ENCODE results near the gene TP53TG5.

Gene TP53TG5

DNA sequence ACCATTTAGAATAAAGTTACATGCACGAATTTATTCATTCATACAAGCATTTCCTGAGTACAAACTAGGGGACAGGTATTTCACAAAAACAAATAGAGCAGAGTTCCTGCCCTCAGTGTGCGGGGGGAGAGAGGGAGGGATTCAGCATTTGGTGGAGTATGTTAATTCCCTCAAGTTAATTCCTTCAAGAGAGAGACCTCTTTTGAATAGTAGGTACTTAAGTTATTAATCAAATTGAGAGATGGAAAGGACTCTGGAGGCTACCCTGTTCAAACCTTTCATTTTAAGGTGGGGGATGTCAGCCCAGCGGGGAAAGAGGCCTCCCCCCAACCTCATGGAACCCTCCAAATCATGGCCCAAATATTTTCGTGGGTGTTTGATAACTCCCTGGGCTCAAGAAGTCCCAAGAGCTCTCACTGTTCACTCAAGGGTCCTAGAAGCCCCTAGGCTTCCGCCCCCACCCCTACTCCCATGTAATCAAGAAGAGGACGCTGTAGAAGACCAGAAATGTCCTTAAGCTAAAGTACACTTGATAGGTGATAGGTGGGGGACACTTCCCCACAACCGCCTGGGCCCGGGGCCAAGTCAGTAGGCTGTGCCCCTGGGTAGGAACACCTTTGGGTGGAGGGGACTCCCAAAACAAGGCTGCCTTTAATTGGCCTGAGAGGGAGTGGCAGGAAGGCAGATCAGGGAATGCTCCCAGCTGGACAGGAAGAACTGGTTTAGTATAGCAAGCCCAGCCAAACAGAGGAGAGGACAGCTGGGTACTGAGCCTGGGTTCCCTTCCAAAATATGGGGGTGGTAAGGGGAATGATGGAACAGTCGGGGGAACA lies 32.8 kb downstream of the TP53TG5 start:
- peak; percentile 50 for DNase-seq (ENCODE audit: low spot score)

DNA sequence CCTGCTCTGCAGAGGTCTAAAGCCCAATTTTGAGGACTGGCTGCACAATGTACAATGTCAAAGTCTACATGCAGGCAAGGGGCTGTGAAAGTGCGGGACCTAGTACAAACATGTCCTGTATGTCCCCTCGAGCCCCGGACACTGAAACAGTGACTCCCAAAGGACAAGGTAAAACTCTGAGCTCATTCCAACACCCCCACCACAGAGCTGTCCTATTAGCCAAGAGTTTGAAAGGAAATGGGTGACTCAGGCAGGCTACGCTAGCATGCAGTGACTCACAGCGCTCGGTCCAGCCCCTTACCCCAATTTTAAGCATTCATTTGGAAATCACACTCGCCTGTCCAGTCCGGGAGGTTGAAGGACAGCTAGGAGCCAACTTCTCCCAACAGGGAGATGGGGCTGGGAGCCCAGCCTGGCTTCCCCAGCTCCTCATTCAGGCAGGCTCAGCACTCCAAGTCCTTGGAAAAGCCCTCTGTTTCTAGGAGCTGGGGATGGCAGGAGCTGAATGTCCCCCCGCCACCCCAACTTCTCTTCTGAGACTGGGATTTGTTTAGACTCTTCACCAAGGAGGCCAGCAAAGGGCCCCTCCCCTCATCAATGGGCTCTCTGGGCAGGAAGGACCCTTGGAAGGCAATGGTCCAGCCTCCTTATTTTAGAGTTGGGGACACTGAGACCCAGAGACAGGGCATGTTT lies 33.8 kb downstream of the TP53TG5 start:
- peak; percentile 92 for DNase-seq (ENCODE audit: low spot score)

DNA sequence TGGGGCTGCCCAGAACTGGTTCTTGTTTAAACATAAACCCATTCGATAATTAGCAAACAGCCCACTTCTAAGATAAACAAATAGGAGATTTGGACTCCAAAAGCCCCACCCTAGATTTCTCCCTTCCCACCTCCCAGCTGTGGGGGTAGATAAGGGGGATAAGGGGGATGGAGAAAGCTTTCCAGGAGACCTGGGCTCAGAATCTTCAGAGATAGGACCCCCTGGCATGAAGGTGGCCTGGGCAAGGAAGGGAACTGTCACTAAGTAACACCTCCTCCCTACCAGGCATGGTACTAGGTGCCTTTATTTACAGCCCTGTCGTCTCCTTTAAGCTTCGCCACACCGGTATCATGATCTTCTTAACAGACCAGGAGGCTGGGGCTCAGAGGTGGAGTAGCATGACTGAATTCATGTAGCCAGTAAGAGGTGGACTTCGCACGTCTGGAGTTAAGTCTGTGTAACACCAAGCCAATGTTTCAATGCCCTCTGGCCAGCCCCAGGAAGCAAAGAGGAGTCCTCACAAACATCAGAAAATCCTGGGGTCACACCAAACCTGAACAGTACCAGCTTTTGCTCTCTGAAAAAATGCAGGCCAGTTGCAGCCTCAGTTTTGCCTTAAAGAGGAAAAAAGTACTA lies 34.5 kb downstream of the TP53TG5 start:
- DNase-seq (ENCODE audit: low spot score), result no peak

DNA sequence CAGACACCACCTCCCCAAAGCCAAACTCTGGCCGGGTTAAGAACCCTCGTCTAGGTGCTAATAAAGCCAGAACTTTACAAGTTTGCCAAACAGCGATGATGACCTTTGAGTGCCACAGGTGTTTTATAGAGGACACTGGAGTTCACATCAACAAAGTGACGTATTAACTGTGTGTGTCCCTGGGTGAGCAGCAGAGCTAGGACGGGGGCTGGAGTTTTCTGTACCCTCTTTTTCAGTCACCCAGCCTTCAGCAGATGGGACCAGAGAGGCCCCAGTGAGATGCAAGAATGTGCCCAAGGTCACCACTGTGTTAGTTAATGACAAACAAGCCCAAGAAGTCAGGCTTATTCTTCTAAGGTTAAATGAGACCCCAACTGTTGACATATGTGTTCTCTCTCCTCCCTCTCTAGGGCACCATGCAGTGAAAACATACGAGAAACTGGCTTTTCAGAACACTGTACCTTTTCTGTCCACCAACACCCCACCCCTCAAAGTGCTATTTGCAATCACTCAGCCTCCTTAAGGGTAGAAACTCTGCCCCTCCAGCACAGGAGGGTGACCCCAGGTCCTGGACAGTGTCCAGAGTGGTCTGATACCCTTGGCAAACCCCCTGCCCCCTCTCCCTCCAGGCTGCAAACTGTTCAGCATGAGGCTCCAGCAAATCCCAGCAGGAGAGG lies 35.1 kb downstream of the TP53TG5 start:
- no peak for DNase-seq (ENCODE audit: low spot score)

DNA sequence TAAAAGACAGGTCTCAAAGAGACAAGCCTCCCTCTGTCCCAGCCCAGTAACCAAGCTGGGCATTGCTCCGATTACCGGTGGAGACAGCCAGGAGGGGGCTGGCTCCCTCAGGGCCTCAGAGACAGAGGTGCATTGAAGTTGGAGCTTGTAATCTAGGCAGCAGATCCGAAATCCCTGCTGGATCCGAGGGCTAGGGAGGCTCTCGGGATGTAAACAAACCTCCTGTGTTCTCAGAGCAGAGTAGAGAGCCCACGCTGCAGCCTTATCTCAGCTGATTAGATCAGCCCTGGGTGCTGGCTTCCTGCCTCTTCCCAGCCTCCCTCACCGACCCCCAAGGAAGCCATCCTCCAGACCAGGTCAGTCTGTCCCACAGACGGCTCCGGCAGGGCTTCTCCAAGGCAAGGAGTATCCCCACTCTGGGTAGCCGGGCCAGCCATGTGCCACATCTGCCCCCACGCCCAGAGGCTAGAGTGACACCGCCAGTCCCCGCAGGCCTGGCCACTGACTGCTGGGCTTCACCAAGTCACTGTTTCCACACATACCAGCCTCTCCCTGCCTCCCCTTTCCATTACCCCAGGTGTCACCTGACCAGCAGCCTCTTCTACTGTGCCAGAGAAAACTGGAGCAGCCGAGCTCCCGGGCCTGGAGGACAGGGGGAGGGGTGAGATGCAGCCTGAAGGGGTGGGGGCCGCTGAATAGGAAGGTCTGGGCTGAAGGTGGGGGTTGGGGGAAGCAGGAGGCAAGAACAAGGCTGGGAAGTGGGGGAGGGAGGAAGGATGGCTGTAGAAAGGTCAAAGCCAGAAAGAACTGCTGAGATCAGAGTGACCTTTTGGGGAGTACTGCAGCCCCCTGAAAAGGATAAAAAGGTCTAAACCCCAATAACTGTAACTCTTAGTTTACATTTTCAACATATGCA lies 35.9 kb downstream of the TP53TG5 start:
- DNase-seq (ENCODE audit: low spot score), result peak; percentile 64

DNA sequence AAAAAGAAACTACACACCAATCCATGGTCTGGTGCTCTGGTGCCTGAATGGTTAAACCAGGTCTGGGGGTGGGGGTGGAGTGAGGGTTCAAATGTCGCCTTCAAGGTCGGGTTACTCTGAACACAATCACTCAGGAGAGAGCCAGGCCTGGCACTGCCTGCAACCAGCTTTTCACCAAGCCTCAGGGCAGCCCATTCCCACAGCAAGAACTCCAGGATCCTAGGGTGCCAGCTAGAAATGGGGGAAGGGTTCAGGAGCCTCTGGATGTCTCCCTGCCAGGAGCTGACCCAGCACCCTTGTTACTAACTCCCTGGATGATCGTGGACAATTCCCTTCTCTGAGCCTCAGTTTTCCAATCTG lies 36.6 kb downstream of the TP53TG5 start:
- DNase-seq (ENCODE audit: low spot score), result no peak

DNA sequence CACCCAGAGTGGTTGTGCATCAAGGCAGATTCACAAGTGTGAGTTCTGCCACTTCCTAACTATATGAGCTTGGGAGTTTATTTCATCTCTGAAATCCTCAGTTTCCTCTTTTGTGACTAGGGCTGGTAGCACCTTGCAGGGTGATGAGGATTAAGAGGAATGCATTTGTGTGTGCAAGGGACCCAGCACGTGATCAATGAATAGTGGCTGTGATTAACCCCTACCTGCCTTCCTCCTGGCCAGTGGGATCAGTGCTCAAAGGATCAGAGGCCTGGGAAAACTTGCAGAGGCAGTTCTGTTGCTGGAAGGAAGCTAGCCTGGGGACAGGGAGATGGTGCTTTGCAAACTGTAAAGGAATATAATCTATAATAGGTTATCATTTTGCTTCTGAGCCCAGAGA lies 37.2 kb downstream of the TP53TG5 start:
- DNase-seq (ENCODE audit: low spot score), result no peak

DNA sequence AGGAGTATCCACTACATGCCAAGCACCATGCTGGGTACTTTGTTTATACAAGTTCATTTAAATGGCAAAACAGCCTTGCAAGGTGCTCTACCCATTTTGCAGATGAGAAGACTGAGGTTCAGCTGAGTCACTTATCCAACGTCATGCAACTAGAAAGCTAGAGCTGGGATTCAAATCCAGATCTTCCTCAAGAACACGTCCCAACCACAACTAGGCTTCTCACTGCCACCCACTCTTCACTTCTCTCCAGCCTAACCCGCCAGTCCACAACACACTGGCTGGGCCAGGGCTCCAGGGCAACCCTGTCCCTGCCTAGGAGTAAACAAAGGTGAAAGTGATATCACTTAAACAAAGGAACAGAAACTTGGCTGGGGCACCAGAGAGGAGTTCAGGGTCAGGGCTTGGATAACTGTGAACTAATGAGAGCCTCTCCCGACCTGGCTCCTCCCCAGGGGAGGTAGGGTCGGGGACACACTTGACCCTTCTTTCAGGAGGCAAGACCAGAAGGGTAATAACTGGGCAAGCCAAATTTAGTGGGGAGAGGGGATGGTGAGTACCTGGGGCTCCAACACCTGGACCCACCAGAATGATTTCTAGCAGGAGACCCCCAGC lies 37.8 kb downstream of the TP53TG5 start:
- no peak for DNase-seq (ENCODE audit: low spot score)

DNA sequence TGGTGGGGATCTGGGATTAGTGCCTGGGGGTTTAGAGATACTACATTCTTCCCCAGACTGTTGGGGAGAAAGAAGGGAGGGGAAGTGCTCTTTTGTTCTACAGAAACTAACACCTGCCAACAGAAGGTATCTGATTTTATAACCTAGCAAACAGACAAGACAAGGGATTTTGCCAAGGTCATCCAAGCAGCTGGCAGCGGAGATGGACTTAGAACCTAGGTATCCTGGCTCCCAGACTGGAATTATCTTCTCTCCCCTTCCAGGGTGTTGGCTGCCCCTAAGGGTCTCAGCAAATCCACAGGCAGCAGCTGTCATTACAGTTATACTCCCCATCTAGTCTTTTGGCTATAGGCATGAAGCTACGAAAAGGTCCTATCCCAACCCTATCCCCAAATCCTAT lies 38.3 kb downstream of the TP53TG5 start:
- no peak for DNase-seq (ENCODE audit: low spot score)

DNA sequence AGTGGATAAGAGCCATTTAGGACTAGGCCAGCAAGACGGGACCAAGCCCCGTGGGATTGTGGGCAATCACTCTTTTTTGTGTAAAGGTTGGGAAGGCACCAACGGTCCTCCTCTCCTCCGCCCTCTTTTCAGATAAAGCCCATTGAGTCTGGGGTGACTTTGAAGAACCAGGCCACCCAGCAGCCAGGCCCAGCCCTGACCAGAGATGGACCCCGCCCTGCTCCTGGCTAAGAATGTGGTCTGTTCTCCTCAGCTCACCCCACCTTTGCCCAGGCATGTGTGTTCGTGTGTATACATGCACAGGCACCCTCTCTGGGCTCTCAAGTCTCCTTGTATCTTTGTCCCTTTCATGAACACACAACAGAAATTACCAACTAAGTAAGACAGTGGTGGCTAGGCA lies 39.0 kb downstream of the TP53TG5 start:
- no peak for DNase-seq (ENCODE audit: low spot score)

DNA sequence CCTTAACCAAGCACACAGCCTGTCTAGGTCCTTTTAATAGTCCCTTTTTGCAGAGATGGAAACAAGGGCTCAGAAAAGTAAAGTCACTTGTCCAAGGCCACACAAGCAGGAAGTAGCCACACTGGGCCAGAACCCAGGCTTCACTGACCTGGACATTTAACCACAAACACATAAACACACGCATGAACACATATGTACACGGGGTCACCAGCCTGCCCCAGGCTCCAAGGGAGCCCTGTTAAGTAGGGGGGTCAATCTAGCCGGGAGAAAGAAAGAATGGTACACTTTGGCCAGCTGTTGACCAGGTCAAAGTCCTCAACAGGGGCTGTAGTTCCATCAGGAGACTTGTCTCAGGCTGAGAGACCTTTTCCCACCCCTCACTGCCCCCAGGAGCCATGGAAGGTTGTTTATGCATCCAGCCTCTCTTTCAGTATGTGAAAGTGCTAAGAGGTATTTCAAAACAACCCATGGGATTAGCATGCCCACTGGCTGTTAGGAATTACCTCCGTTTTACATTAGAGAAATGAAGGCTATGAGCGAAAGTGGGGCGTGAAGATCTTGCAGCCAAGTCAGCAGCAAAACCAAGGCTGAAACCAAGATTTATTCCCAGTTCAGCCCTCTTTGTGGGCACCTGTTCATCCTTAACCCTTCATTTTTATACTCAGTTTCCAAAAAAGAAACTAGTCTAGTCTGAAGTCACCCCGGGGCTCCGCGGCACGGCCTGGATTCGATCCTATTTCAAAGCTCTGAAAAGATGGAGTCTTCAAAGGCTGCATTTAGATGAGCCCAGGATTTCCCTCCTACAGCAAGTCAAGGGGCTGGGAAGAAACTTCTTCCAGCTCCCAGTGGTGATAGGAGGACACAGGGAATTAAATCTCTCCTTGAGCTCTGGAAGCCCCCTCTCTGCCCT lies 39.7 kb downstream of the TP53TG5 start:
- no peak for DNase-seq (ENCODE audit: low spot score)

DNA sequence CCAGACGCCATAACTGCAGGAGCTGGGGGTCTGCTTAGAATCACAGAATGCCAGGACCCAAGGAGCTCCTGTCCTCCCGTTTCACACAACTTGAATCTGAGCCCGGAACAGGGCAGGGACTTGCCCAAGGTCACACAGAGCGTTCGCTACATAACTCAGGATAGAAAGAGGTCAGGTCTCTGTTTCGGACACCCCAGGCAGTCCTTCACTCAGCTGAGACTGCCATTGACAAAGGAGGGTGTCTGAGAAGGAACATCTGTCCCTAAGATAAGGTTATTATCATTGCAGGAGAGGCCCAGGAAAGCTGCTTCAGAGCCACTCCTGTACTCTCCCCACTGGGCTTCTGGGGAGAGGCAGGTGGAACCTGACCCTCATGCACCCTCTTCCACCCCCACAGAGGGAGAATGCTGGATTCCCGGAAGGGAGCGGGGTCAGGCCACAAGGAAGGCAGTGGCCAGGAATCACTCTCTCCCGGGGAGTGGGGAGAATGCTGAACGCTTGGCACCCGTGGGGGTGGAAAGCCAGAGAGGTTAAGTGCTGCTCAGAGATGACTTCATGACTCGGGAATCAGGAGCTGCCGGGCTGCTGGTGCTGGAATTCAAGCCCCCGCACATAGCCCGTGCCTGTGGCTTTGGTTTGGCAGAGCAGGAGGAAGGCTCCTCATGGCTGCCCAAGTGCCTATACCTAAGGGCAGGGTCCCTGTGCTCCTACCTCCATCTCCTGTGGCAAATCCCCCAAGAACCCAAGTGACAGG lies 40.6 kb downstream of the TP53TG5 start:
- DNase-seq (ENCODE audit: low spot score), result peak; percentile 86

DNA sequence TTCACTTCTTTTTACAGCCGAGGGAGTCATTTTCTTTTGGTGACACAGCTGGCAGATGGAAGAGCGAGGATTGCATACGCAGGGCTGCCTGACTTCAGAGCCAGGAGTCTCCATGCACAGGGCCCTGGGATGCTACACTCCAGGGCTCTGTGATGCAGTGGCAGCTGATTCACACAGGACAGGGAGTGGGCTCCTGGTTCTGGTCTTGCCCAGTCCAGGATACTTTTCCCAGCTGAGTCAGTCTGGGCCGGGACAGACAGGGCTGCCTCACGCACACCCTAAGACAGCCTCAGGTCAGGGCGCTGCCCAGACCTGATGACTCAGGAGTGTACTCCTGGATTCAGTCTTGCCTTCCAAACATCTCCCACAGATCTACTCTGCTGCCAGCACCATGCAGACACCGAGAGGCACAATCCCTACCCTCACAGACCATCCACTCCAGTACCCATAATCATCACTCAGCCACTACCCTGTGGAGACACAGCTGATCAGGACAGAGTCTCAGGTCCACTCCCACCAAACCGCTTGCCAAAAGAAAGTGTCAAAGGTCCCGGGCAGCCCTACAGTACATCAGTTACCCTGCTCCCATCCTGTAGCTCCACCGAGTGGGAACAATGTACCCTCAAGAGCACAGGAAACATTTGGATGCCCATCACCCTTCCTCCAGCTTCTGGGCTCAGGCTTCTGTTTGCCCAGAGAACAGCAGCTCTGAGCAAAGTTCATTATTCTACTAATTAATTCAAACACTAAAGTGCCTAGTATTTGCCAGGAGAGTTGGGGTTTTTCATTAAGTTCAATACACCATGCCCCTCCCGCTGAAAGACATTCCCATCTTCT lies 41.4 kb downstream of the TP53TG5 start:
- DNase-seq (ENCODE audit: low spot score), result peak; percentile 41

DNA sequence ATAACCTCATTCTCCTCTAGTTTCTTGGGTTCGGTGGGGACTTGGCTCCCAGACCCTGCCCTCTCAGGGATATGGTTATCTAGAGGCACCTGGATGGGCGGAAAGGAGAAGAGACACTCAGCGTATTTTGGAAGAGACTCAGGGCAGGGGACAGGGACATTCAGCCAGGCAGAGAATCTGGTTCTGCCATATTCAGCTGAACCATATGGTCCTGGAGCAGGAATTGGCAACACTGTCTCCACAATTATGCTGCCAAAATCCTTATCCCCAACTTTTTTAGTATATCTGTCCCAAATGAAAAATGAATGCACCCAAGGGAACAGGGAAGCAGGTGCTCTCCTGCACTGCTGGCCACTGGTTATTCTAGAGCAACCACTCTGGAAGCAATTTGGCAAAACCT lies 47.6 kb downstream of the TP53TG5 start:
- no peak for DNase-seq (ENCODE audit: low spot score)

DNA sequence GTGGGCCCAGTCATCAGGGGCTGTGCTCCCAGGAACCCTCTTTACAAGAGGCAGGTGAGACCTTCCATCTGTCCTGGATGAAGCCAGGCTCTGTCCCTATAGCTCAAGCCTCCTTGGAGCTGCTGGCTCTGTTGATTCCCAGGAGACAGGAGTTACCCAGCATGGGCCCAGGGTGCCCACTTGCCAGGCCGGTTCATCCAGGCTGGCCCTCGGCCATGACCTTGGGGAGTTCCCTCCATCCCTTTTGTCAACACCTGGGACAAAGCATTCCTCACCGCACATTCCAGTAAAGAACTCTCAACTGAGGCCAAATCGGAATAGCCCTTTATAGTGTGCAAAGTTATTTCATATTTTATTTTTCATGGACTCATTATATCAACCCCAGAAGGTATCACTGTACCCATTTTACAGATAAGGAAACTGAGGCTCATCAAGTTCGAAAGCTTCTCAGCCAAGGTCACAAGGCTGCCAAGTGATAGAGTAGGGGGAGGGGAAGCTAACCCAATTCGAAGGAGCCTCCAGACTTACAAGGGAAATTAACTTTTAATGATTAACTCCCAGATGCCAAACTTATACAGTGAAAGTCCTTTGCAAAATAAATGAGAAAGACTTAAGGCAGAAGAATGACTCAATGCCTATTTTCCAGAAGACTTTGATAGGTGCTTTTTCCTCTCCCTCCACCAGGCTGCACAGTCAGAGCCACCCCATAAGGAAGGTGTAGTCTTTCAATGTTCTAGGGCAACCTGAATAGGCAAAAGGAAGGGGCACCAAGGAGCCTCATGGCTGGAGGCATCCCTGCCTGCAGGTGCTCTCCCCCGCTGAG lies 48.4 kb downstream of the TP53TG5 start:
- no peak for DNase-seq (ENCODE audit: low spot score)

DNA sequence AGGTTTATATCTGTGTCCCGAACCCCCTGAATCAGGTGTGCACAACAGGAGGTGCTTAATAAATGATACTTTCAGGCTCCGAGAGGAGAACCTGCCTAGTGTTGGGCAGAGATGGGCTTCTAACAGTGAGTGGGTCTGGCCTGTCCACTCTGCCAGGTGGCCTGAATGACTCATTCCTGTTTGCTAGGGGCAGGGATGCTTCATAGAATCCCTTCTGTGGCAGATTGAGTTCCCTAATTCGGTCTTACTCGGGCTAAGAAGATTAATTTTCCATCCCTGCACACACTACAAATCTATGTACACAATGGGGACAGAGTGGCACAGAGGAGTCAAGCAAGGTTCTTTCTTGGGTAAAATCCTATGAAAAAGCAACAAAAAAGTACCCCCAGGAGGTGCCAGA lies 49.7 kb downstream of the TP53TG5 start:
- DNase-seq (ENCODE audit: low spot score), result no peak

DNA sequence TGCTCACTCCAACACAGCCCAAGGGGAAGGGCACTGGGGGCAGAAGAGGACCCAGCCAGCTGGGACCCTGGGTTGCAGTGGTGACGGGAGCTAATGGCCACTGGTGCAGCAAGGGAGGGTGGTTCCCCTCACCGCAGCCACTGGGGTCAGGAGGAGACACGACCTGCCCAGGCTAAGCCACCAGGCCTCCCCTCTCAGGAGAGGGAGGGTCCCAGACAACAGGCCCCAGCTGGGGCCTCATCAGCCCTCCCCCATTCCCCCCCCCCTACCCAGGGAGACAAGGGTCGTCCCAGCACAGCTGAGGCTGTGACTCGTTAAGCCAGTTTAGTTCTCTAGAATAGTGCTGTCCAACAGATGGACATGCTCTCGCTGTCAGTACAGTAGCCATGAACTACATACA lies 52.8 kb downstream of the TP53TG5 start:
- DNase-seq (ENCODE audit: low spot score), result no peak

DNA sequence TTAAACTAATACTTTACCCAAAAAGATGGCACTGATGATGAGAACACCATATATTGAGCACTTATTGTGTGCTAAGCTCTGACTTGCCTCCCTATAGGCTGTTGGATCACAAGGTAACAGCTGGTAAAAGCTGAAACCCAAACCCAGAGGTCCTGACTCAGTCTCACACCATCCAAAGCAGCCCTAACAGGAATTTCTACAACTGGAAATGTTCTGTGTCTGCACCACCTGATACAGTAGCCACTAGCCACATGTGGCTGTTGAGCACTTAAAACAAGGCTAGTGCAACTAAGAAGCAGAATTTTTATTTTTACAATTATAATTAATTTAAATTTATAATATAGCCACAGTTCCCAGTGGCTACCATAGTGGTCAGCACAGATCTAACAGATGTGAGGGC lies 54.4 kb downstream of the TP53TG5 start:
- DNase-seq (ENCODE audit: low spot score), result no peak

Data from SW480 (cell line).